HK-2 (cell line): Measurements from ENCODE around the gene IFIT1.
"Not testable (repeated sequence)": the region's sequence is repeated elsewhere in the genome, so short reads cannot be mapped to it uniquely, and the experiment has no call there.

ENCODE experiments used
- DNase-seq: peaks from one replicate; pipeline ENCODE4 v3.0.0-alpha.2; 2018; ENCODE audit not compliant: unreplicated experiment

The IFIT1 gene

DNA sequence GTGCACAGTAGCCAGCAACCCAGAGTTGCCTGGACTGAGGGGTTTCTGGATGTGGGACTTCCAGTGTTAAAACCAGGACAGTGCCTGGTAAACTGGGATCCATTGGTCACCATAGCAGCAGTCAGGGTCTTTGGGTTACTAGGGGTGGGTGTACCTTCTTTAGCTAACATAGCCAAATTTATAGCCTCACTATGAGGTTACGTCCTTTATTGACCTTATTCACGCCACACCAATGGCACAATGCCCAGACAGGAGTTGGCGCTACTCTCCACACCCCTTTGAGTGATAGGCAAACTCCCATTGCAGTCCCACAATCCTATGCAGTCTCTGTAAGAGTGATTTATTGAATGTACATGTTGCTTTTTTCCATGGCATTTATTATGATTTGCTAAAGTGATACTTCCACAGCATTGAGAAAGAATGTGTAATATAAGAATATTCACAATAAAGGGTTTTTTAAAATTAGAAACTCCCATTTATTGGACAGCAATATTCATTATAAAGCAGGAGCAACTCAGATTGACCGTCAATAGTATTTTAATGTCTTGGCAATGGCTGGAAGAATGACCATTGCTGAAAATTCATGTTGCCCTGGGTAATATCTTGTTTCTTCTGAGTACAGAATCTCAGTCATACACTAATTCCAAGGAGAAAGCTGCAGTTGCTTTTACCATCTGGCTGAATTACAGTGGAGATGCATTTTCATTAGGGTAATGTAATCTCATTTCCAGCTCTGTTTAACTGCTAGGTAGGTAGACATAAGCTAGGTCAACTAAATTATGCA, 48.0 kb downstream of the IFIT1 start:
- DNase-seq = no peak

DNA sequence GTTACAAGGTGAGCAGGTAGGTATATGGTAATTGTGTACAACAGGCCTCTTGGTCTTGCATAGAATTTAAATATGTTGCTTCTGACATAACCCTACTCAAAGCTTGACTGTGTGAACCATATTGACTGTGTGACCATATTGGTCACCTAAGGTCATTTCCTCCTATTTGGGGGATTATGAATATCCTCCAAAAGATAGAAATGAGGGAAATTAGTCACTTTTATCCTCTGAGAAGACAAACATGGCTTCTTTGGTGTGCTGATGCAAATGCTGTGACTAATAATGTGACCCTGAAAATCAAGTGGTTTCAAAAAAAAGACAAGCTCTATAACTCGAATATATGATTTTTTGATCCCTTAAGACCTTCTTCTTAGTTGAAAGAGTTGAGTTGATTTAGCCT, 49.9 kb downstream of the IFIT1 start:
- no peak for DNase-seq

DNA sequence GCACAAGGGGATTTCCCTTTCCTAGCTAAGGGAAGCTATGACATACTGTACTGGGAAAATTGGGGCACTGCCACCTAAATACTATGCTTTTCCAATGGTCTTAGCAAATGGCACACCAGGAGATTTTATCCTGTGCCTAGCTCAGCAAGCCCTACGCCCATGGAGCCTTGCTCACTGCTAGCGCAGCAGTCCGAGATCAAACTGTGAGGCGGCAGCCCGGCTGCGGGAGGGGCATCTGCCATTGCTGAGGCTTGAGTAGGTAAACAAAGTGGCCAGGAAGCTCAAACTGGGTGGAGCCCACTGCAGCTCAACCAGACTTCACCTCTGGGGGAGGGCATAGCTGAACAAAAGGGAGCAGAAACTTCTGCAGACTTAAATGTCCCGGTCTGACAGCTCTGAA, 52.4 kb downstream of the IFIT1 start:
- not testable (repeated sequence) for DNase-seq

DNA sequence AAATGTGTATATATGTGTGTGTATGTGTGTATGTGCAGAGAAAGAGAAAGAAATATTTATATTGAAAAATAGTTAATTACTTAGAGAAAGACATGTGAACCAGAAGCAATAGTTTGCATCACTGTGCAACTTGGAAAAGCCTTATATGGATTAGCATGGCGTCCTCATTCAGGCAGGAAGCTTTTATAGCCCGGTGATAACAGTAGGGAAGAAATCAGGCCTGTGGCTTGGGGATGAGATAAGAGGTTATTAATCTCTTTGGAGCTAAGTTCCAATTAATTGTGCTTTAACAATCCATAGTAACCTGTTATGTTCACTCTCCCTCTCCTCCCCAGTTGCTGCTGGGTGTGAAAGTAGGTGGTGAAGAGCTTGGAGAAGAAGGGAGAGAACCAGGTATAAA, 58.5 kb downstream of the IFIT1 start:
- no peak for DNase-seq

DNA sequence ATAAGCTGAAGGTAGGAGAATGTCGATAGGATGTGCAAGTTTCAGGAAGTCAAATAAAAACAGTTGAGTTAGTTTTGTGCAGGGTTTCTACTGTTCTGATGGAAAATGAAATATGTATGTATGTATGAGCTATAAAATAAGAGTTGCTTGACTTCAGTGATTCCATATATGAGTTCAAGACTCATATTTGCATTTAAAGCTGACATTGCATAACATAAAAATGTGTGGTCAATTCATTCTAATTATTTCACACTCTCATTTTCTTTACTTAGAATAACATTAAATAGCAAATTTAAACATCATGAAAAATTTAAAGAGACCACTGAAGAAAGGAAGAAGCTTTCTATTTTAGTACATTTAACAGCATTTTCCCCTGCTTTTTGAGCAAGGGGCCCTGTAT, 59.8 kb downstream of the IFIT1 start:
- DNase-seq = no peak

DNA sequence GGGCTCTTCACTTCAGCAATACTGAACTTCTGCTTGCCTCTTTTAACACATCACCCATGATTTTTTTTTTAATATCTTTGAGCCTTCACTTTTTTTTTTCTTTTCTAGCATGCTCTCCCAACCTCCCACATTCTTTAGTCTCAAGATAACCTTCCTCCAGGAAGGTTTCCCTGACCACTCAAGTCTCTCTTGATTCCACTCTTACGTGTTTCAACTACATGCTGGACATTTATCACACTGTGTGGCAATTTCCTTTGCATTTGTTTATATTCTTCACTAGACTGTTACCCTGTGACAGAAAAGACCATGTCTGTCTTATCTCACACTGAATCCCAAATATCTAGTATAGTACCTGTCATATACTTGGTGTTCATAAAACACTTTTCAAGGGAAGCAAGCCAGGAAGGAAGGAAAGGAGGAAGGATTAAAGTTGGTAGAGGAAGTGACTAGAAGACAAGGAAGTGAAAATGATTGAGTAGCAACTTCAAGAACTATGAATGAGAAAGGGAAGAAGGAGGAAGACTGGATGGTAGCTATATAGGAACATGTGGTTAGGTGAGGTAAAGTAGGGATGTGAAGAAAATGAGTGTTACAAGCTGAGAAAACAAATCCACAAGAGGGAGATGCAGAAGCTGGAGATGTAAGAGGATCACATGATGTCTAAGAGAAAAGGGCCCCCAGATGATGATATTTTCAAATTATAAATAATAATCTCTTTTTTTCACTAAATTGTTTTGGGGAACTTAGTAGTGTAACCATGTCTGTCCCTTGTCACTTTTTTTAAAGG, 62.3 kb downstream of the IFIT1 start:
- no peak for DNase-seq
